Aorta (tissue), 5 donors: ENCODE measurements around the gene GGTLC3. TPM values are rescaled to one million over a fixed set of nuclear protein-coding genes. Genes with fewer than 3 reads are reported as not detected.
"Not testable (repeated sequence)": the region's sequence is repeated elsewhere in the genome, so short reads cannot be mapped to it uniquely, and the experiment has no call there.

ENCODE experiments used
- ATAC-seq: fragments of 200-7000 bp; cut with Tn5 transposase; one replicate; pipeline ENCODE4 v1.9.1; 2022; ENCODE audit warnings: moderate library complexity; ENCODE audit not compliant: low FRiP score
- DNase-seq, 2 donors: peaks; one replicate each; pipeline ENCODE4 v3.0.0-alpha.2; 2020
- H3K27ac ChIP-seq, 2 donors: one replicate each; pipeline ENCODE4 v1.5.1; 2013; ENCODE audit warnings: low read length in 2 of 2, mild to moderate bottlenecking in 2 of 2, moderate library complexity in 2 of 2, control low read depth in 1 of 2, inconsistent platforms in 1 of 2, low read depth in 1 of 2
- H3K27me3 ChIP-seq, 2 donors: one replicate each; pipeline ENCODE4 v1.6.1; 2013; ENCODE audit warnings: control low read depth in 1 of 2, low read length in 1 of 2, mild to moderate bottlenecking in 1 of 2, moderate library complexity in 1 of 2; ENCODE audit not compliant: insufficient read depth in 2 of 2, control insufficient read depth in 1 of 2
- H3K36me3 ChIP-seq, 2 donors: one replicate each; pipeline ENCODE4 v1.6.1; 2013; ENCODE audit warnings: control low read depth in 1 of 2, low read length in 1 of 2, mild to moderate bottlenecking in 1 of 2; ENCODE audit not compliant: insufficient read depth in 2 of 2, control insufficient read depth in 1 of 2
- H3K4me1 ChIP-seq, 2 donors: one replicate each; pipeline ENCODE4 v1.6.1; 2013; ENCODE audit warnings: low read length in 2 of 2, control low read depth in 1 of 2, mild to moderate bottlenecking in 1 of 2, moderate library complexity in 1 of 2; ENCODE audit not compliant: insufficient read depth in 2 of 2, control insufficient read depth in 1 of 2
- H3K4me3 ChIP-seq, 2 donors: one replicate each; pipeline ENCODE4 v1.5.1; 2013; ENCODE audit warnings: low read length in 2 of 2, control low read depth in 1 of 2, mild to moderate bottlenecking in 1 of 2
- H3K9me3 ChIP-seq: one replicate; pipeline ENCODE4 v1.6.1; 2013; ENCODE audit warnings: mild to moderate bottlenecking, low read length; ENCODE audit not compliant: control insufficient read depth
- WGBS, 2 donors: extraction: QIAGEN DNeasy Blood & Tissue Kit; methylation state at CpG; one replicate each; pipeline ENCODE4 v1.1.7; 2013; 5-methylcytosine and 5-hydroxymethylcytosine counted together
- intact Hi-C, 2 donors: fragments of 100-400 bp; cut with DNase I; formaldehyde crosslinking; loops; one replicate each; pipeline versions ENCODE4 v1.14.2 to v1.15.0; 2022
- long read RNA-seq, 2 donors: library from polyadenylated mRNA; unstranded; transcript quantifications; one replicate each; pipeline ENCODE4 v2.0.0, GENCODE V29; 2020 to 2021
- polyA plus RNA-seq, 2 donors: library from polyadenylated mRNA; stranded (reverse); fragments of 200-250 nt; gene quantifications; one replicate each; pipeline ENCODE4 v1.2.3, GENCODE V29; 2013
- total RNA-seq, 2 donors: library from RNA; stranded (reverse); fragmentation: NEBNext Ultra II Directional; extraction: Animal tissue kit (Norgen Biotek cat#: 25700); gene quantifications; one replicate each; pipeline ENCODE4 v1.2.1, GENCODE V29; 2021
- donor health status: healthy with polysubstance abuse.
- donor health status: Bipolar disorder and iron deficiency.
- donor health status: DM: no; HTN: no; CAD: no.
- donor health status: DM: no; HTN: no; CAD: no.
- donor health status: DM: yes; HTN: yes; CAD: no.

The GGTLC3 gene
- total RNA-seq: not detected
- polyA plus RNA-seq: not detected
- long read RNA-seq, donor 1: 0 reads
- long read RNA-seq, donor 2: 0 reads

DNA sequence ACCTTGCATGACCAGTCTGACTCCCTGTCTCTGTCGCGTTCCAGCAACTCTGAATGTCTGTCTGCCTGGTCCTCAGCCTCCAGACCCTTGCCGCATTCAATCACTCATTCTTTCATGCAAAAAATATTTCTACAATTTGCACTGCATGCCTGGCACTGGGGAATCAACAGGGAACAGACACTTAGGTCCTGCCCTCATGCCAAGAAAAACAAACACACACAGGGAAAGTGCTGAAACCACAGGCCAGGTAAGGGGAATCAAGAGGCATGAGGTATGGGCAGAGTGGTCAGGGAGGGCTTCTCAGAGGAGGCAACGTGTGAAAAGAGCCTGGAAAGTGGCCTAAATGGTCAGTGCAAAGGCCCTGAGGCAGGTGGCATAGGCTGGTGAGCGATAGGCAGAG is at the start of gene GGTLC3:
GGTLC3 (minus strand) TSS at position 101 of the 400 bp plus-strand sequence. CDS start 264 bp downstream, outside the sequence.
- intact Hi-C loops, H3K9me3 ChIP-seq, H3K4me1 ChIP-seq, H3K36me3 ChIP-seq, H3K27ac ChIP-seq, ATAC-seq, H3K27me3 ChIP-seq, DNase-seq, H3K4me3 ChIP-seq: not testable (repeated sequence)
- WGBS, 2 donors: no CpG with 5 or more reads among the region's 5 CpGs

DNA sequence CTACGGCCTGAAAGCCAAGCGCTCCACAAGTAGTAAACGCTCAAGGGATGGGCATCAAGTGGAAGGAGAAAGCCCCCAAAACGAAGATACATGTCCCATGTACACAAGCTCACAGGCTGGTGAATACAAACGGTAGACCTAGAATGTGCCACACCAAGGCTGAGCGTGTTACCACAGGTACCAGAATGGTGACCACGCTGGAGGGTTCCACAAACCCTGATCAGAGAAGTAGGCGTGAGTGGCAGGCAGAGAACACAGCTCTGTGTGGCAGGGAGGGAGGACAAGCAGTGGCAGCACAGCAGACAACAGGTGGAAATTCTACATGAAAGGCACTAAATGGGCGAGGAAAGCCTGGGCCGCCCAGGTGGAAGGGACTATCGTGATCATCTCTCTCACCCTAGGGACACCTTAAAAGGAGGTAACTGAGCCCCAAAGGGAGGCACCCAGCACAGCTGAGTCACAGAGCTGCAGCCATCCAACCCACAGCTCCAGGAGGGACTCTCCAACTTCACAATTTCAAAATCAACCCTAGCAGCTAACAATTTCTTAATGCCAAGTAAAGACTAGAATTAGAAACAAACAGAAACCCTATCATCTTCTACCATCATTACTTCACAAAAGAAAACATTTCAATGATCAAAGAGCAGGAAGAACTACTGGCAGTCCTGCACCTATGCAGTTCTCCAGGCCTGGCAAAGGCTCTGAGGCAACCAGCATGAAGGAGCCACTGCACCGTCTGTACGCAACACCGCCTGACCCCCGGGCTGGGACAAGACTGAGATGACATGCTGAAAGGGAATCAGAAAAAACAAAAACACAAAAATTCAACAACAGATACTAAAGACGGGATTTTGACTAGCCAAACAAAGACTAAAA is 42.4 kb upstream of the GGTLC3 start:
- intact Hi-C loops, H3K9me3 ChIP-seq, H3K27me3 ChIP-seq, H3K4me1 ChIP-seq, ATAC-seq, H3K36me3 ChIP-seq, H3K4me3 ChIP-seq, DNase-seq, H3K27ac ChIP-seq: not testable (repeated sequence)
- no CpG with 5 or more reads among the region's 16 CpGs for WGBS, 2 donors

DNA sequence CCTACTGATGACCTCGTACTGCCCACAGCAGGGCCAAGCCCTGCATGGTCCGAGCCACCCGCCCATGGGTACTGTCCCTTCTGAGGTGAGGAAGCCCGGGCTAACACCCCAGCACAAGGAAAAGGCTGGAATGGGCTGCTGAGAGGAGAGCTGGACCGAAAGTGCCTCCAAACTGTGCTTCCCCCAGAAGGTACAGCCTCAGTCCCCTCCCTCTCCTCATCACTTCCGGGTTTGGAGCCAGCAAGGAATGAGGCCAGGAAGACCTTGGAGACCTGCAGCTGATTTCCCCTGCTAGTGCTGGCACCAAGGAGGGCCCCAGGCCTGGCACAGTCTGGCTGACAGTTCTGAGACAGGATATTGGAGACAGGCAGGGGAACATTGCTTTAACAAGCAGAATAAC is 41.0 kb upstream of the GGTLC3 start:
- DNase-seq, H3K4me1 ChIP-seq, H3K27ac ChIP-seq, H3K36me3 ChIP-seq, H3K27me3 ChIP-seq, H3K4me3 ChIP-seq, H3K9me3 ChIP-seq, intact Hi-C loops: not testable (repeated sequence)
- WGBS, 2 donors: no CpG with 5 or more reads among the region's 6 CpGs
- ATAC-seq: peak; percentile 66

DNA sequence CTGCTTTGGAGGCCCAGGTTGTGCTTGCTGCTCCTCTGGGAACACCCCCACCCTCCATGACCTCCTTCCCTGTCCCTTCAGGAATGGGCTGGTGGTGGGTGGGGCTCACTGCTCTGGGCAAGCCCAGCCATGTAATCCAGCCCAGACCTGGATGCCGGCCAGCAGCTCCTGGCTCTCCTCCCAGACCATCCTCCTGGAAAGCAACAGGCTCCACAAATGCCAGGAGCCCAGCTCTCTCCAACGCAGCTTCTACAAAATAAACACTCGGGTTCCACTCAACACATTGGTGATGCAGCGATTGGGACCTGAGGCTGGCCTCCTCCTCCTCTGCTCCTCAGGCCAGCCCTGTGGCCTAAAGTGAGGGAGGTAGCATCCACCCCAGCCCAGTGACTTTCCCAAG is 40.6 kb upstream of the GGTLC3 start:
- H3K4me1 ChIP-seq, H3K27me3 ChIP-seq, H3K4me3 ChIP-seq, intact Hi-C loops, H3K36me3 ChIP-seq, H3K9me3 ChIP-seq, DNase-seq, H3K27ac ChIP-seq: not testable (repeated sequence)
- no CpG with 5 or more reads among the region's 4 CpGs for WGBS, 2 donors
- ATAC-seq: peak; percentile 94

GRCh38 chr22:18554280-18555256 is 36.6 kb upstream of the GGTLC3 start:
- H3K36me3 ChIP-seq, H3K27ac ChIP-seq, intact Hi-C loops, H3K4me1 ChIP-seq, H3K4me3 ChIP-seq, H3K9me3 ChIP-seq, DNase-seq, H3K27me3 ChIP-seq, ATAC-seq: not testable (repeated sequence)
- no CpG with 5 or more reads among the region's 22 CpGs for WGBS, 2 donors

- H3K9me3 ChIP-seq, H3K27ac ChIP-seq, H3K4me3 ChIP-seq, intact Hi-C loops, H3K4me1 ChIP-seq, DNase-seq, H3K27me3 ChIP-seq, H3K36me3 ChIP-seq: not testable (repeated sequence)
- ATAC-seq: peak; percentile 46
- WGBS, 2 donors: no CpG with 5 or more reads among the region's 19 CpGs
Observed at GRCh38 chr22:18552839-18553597, 35.1 kb upstream of the GGTLC3 start.

GRCh38 chr22:18551046-18551445 is 33.1 kb upstream of the GGTLC3 start:
- not testable (repeated sequence) for H3K27ac ChIP-seq, ATAC-seq
- WGBS, 2 donors: 82 to 85% methylated on average over 2 of the region's 7 CpGs

GRCh38 chr22:18549458-18550179 is 31.7 kb upstream of the GGTLC3 start:
- H3K27me3 ChIP-seq, ATAC-seq, H3K36me3 ChIP-seq, H3K9me3 ChIP-seq, H3K4me3 ChIP-seq, intact Hi-C loops, H3K4me1 ChIP-seq, DNase-seq, H3K27ac ChIP-seq: not testable (repeated sequence)
- 90% methylated on average over 4 to 11 of the region's 13 CpGs for WGBS, 2 donors

More at GRCh38 chr22:18551046-18551445, 33.1 kb upstream of the GGTLC3 start:
- intact Hi-C loops, DNase-seq, H3K27me3 ChIP-seq, H3K4me1 ChIP-seq, H3K9me3 ChIP-seq, H3K4me3 ChIP-seq, H3K36me3 ChIP-seq: not testable (repeated sequence)
